Fibroblast of gingiva (primary cell): ENCODE data around the gene REEP3.

ENCODE experiments used
- DNase-seq: peaks from one replicate; pipeline ENCODE4 v3.0.0-alpha.2; 2011; ENCODE audit warnings: low read depth

Gene REEP3

GRCh38 chr10:63666836-63667383, 145.7 kb downstream of the REEP3 start:
- peak; percentile 96 for DNase-seq

- peak; percentile 9 for DNase-seq
Observed at GRCh38 chr10:63667596-63668480, 146.6 kb downstream of the REEP3 start.

GRCh38 chr10:63670291-63670898, 149.2 kb downstream of the REEP3 start:
- peak; percentile 6 for DNase-seq

- peak; percentile 88 for DNase-seq
Observed at GRCh38 chr10:63671317-63671937, 150.2 kb downstream of the REEP3 start.

GRCh38 chr10:63672491-63672890, 151.3 kb downstream of the REEP3 start:
- no peak for DNase-seq

- DNase-seq, result no peak
Observed at GRCh38 chr10:63673246-63673645, 152.0 kb downstream of the REEP3 start.

GRCh38 chr10:63673846-63674245, 152.6 kb downstream of the REEP3 start:
- DNase-seq, result no peak
